ENCODE data around the gene MORN1.

GRCh38 chr1:2279817-2280216 lies 111.5 kb downstream of the MORN1 start:
- TF ChIP-seq GABPA (IDR thresholded peaks at IDR 0.05; ENCODE audit: low read depth) (no peak), REST (IDR thresholded peaks at IDR 0.05; ENCODE audit: insufficient replicate concordance, low read depth) (no peak), CTCF (IDR thresholded peaks at IDR 0.05; ENCODE audit: insufficient read depth, low read length) (no peak), POLR2AphosphoS5 (IDR thresholded peaks at IDR 0.05; ENCODE audit: low read depth) (no peak), SPI1 (IDR thresholded peaks at IDR 0.05; ENCODE audit: borderline replicate concordance, low read depth) (no peak)

Measured in HL-60 (cell line).